Right hindlimb (tissue), 1 donor: ENCODE measurements around the gene AGR2.
"Not testable (repeated sequence)": the region's sequence is repeated elsewhere in the genome, so short reads cannot be mapped to it uniquely, and the experiment has no call there.

Source experiments
- DNase-seq: peaks from one replicate; pipeline ENCODE4 v3.0.0-alpha.2; 2018

The AGR2 gene

GRCh38 chr7:16773326-16773725 is 31.5 kb downstream of the AGR2 start:
- no peak for DNase-seq

DNA sequence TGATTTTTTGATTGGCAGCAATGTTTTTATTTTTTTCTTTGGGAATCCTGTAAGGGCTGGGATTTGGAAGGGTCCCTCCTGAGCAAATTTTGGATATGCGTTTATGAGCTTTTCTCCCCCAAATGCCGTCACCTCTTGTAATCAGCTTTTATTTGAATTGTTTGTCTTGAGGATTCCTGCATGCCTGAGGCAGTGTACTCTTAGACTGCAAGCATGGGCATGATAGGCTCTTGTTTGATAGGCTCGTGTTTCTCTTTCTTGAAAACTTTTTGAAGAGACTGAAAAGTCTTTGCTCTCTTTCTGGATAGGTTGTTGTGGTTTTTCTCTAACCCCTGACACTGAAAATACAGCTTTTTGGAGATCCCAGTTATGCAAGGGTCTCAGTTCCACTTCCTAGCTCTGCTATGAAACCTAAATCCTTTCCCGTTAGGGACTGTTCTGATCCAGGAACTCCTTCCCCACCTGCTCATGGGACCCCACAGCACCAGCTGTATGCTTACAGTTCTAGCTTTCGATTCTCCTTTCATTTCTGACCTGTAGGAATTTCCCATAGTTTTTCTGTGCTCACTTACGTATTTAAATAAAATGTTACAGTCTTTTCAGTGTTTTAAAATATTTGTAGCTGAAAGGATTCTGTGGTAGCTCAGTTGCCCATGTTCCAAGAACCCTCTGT is 34.0 kb downstream of the AGR2 start:
- no peak for DNase-seq

DNA sequence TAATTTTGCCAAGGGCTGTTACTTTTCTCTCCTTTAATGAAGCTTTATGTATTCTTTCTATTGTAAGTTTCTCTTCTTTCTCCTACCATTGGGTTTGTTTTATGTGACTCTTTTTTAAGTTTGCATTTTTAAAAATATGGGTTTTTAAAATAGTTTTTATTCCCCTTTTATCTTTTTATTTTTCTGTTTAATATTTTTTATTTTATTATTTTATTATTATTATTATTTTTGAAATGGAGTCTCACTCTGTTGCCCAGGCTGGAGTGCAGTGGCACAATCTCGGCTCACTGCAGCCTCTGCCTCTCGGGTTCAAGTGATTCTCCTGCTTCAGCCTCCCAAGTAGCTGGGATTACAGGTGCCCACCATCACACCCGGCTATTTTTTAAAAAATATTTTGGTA is 34.8 kb downstream of the AGR2 start:
- DNase-seq = not testable (repeated sequence)

GRCh38 chr7:16765436-16765859 is 39.4 kb downstream of the AGR2 start:
- no peak for DNase-seq

DNA sequence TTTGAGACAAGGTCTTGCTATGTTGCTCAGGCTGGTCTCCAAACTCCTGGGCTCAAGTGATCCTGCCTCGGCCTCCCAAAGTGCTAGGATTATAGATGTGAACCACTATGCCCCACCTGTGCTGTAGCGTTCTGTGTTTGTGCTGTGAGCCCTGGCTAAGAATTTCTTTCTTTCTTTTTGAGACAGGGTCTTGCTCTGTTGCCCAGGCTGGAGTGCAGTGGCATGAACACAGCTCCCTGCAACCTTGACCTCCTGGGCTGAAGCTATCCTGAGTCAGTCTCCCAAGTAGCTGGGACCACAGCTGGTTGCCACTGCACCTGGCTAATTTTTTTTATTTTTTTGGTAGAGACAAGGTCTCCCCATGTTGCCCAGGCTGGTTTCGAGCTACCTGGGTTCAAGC is 39.9 kb downstream of the AGR2 start:
- DNase-seq = no peak

GRCh38 chr7:16762177-16762576 is 42.6 kb downstream of the AGR2 start:
- no peak for DNase-seq

GRCh38 chr7:16759840-16760239 is 45.0 kb downstream of the AGR2 start:
- no peak for DNase-seq

DNA sequence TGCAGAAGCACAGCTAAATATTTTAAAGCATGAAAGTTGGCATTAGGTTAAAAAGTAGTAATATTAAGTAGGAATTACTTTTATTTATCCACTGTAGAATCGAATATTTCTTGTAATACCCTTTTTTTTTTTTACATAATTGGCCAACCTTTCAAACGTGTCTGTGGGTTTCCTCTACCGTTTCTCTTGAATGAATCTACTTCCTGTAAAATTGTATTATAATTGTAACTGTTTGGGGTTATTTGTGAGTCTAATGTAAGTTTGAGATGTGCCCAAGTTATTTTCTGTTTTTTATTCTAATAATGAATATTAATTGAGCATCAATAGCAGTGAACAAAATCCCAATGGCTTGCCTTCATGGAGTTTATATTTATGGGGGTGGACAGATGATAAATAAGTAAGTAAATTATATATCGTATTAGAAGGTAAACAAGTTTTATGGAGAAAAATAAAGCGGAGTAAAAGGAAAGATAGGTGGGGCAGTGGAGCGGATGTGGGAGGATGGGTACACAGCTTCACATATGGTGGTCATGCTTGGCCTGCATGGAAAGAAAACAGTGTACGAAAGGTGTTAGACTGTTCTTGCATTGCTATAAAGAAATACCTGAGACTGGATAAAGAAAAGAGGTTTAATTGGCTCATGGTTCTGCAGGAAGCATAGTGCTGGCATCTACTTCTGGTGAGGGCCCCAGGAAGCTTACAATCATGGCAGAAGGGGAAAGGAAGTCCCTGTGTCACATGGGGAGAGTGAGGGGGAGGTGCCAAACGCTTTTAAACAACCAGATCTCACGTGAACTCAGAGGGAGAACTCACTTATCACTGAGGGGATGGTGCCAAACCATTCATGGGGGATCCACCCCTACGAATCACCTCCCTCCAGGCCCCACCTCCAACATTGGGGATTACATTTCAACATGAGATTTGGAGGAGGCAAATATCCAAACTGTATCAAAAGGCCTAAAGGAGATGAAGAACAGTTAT is 45.9 kb downstream of the AGR2 start:
- DNase-seq = no peak

DNA sequence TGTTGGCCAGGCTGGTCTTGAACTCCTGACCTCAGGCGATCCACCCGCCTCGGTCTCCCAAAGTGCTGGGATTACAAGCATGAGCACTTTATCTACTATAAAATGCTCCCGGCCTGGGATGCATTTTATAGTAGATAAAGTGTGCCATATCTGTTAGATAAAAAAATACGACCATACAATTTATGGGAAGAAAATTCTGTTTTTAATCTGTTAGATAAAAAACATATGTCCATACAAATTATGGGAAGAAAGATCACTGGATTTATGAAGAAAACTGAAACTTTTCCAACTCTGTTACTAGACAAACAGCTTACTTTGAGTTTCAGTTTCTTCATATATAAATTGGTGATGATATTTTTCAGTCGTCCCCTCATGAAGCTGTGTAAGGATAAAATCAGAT is 46.8 kb downstream of the AGR2 start:
- DNase-seq = no peak

GRCh38 chr7:16755397-16755796 is 49.4 kb downstream of the AGR2 start:
- no peak for DNase-seq

DNA sequence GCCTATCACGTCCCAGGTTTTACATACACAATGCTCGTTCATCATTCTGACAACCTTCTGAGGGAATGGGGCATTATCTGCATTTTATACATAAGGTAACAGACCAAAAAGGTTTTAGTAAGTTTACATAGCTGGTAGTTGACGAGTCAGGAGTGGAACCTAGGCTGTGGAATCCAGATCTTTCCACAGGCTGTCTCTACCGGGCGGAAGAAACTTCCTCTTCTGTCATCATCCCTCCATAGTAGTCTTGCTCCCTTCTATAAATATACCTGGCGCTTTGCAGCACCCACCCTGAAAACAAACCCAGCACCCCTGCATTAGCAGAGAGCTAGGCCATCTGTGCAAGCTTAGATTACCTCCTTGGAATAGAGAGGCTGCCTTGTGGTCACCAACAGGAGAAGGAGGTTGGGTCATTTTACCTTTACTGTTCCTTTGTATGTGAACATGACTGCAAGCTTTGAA is 49.9 kb downstream of the AGR2 start:
- DNase-seq = no peak

GRCh38 chr7:16753932-16754855 is 50.6 kb downstream of the AGR2 start:
- peak; percentile 48 for DNase-seq

DNA sequence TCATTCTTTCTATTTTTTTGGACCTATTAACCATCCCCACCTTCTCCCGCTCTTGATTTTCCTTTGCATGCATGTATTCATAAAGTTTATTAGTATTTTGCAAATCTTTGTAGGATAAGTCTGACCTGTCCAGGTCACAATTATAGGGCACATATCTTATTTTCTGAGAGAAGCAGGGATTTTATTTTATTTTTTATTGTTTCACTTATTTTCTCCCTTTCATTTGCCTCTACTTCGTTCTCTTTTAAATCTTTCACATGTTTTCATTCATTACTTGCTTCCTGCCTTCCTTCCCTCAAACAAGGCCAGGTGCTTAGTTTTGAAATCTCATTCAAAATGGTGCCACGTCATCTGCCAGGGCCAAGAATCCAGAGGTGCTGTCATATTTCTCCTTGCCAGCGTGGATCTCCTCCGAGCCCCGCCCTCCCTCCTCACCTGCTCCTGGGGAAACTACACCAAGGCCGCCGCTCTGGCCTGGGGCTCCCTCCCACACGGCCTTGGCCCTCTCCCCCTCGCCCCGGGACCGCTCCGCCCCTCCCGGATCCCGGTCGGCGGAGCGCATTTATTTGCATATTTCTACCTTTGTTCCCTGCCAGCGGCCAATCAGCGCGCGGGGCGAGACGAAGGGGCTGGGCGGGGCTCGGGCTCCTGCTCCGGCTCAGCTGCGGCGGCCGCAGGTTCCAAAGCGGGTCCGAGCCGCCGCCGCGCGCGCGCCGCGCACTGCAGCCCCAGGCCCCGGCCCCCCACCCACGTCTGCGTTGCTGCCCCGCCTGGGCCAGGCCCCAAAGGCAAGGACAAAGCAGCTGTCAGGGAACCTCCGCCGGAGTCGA is 51.5 kb downstream of the AGR2 start, which contains the start of gene TSPAN13:
TSS of gene TSPAN13 (plus strand) at position 654 of the 830 bp plus-strand sequence. CDS start 213 bp downstream, outside the sequence.
- DNase-seq = peak; percentile 78

GRCh38 chr7:16747102-16747501 is 57.7 kb downstream of the AGR2 start:
- DNase-seq = no peak

DNA sequence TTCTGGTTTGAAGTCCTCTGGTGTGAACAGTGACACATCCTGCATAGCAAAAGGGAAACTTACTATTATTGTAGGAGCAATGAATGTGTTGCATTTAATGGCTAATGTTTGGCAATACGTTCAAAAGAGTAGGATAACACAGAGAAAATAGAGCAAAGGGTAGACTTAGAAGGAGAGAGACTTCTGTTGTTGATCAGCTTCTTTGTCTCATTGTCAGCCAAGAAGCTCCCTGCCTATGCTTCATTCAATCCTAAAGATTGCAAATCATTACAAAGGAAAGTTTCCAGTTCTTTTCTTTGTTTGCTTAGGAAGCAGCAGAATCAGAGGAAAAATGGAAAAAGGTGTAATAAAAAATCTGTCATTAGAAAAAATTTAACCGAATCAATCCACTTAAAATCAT is 59.2 kb downstream of the AGR2 start:
- DNase-seq = no peak

GRCh38 chr7:16744518-16745250 is 60.1 kb downstream of the AGR2 start:
- no peak for DNase-seq

DNA sequence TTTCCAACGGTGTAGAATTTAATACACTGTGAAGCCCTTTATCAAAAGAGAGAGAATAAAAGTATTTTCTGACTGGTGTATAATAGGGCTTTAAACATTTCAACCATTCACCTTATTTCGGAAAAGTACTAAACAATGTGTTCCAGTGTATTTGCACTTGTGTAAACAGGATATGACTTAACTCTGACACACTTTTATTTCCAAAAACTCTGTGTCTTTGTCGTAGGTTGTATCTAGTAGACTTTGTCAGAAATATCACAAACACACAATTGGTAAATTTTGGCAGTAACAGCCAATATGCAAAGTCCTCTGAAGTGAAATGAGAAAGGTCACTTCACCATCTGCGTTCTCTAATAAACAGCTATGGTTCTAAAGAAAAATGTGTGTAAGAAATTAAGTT is 61.6 kb downstream of the AGR2 start:
- DNase-seq = no peak

DNA sequence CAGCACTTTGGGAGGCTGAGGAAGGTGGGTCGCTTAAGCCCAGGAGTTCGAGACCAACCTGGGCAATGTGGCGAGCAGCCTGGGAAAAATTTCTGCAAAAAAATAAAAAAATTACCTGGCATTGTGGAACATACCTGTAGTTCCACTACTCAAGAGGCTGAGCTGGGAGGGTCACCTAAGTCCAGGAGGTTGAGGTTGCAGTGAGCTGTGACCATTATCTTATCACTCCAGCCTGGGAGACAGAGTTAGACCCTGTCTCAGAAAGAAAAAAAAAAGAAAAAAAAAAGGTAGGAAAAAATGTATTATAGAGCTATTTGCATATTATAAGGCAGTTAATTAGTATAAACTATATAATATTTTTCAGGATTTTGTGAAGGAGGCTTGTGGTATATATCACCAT is 62.3 kb downstream of the AGR2 start:
- no peak for DNase-seq
